Sigmoid colon (tissue), 4 donors: ENCODE data around the gene NAXE.

ENCODE experiments used
- EP300 ChIP-seq, 4 donors: sonication (generic); formaldehyde crosslinking; IDR thresholded peaks; one replicate each; pipeline ENCODE4 v1.6.1; 2017; ENCODE audit warnings: antibody characterized with exemption in 4 of 4
- POLR2A ChIP-seq, 2 donors: fragments of 450-650 bp; IDR thresholded peaks; one replicate each; pipeline ENCODE4 v1.6.1; 2016; ENCODE audit warnings: antibody characterized with exemption in 2 of 2, mild to moderate bottlenecking in 2 of 2, moderate library complexity in 2 of 2
- POLR2AphosphoS5 ChIP-seq, 4 donors: sonication (generic); formaldehyde crosslinking; IDR thresholded peaks; one replicate each; pipeline ENCODE4 v1.6.1; 2017; ENCODE audit warnings: antibody characterized with exemption in 4 of 4
- TF ChIP-seq, protein P1 (sequence below), 4 experiments: fragments of 450-650 bp in 3 of 4; fragments of 200-600 bp in 1 of 4; IDR thresholded peaks; one replicate each; pipeline ENCODE4 v1.5.1; 2016 to 2019; ENCODE audit warnings: antibody characterized with exemption in 4 of 4, mild to moderate bottlenecking in 3 of 4, moderate library complexity in 2 of 4

DNA sequence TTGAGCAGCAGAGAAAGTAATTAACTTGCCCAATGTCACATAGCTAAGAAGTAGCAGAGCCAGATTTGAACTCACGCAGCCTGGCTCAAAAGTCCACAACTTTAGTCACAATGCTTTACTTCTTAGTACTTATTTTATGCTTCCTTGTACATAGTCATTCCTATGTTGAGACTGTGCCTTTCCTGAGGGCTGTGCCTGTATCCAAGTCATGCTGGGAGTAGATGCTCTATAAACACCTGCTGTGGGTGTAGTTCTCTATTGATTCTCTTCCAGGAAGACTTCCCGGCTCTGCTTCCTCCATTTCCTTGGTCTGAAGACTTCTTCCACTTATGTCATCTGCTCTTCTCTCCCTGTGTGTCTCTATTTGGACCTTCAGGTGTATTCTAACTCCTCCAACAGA is 35.9 kb upstream of the NAXE start:
- TF ChIP-seq EP300 (IDR thresholded peaks at IDR 0.05): no peak
- no peak for TF ChIP-seq POLR2A (IDR thresholded peaks at IDR 0.05)
- TF ChIP-seq, protein P1, sequence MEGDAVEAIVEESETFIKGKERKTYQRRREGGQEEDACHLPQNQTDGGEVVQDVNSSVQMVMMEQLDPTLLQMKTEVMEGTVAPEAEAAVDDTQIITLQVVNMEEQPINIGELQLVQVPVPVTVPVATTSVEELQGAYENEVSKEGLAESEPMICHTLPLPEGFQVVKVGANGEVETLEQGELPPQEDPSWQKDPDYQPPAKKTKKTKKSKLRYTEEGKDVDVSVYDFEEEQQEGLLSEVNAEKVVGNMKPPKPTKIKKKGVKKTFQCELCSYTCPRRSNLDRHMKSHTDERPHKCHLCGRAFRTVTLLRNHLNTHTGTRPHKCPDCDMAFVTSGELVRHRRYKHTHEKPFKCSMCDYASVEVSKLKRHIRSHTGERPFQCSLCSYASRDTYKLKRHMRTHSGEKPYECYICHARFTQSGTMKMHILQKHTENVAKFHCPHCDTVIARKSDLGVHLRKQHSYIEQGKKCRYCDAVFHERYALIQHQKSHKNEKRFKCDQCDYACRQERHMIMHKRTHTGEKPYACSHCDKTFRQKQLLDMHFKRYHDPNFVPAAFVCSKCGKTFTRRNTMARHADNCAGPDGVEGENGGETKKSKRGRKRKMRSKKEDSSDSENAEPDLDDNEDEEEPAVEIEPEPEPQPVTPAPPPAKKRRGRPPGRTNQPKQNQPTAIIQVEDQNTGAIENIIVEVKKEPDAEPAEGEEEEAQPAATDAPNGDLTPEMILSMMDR (IDR thresholded peaks at IDR 0.05): no peak
- TF ChIP-seq POLR2AphosphoS5 (IDR thresholded peaks at IDR 0.05): no peak
